BLaER1 (cell line): ENCODE results near the gene NUP188.

Experiments used
- H3K27ac ChIP-seq: shearing (Covaris generic); formaldehyde crosslinking; 2 replicates; pipeline ENCODE4 v1.8.1; 2022
- H3K27me3 ChIP-seq: shearing (Covaris generic); formaldehyde crosslinking; 2 replicates; pipeline ENCODE4 v1.8.1; 2022
- H3K36me3 ChIP-seq: shearing (Covaris generic); formaldehyde crosslinking; 2 replicates; pipeline ENCODE4 v1.8.1; 2022
- H3K4me1 ChIP-seq: shearing (Covaris generic); formaldehyde crosslinking; 2 replicates; pipeline ENCODE4 v1.8.1; 2022
- H3K4me2 ChIP-seq: shearing (Covaris generic); formaldehyde crosslinking; 2 replicates; pipeline ENCODE4 v1.8.1; 2022
- H3K4me3 ChIP-seq: shearing (Covaris generic); formaldehyde crosslinking; 2 replicates; pipeline ENCODE4 v1.8.1; 2022
- H3K9ac ChIP-seq: shearing (Covaris generic); formaldehyde crosslinking; 2 replicates; pipeline ENCODE4 v1.8.1; 2022
- H3K9me3 ChIP-seq: shearing (Covaris generic); formaldehyde crosslinking; 2 replicates; pipeline ENCODE4 v1.8.1; 2022
- H4K20me1 ChIP-seq: shearing (Covaris generic); formaldehyde crosslinking; 2 replicates; pipeline ENCODE4 v1.8.1; 2022
- Cebpa-rat ChIP-seq: shearing (Covaris generic); IDR thresholded peaks from 2 replicates; pipeline ENCODE4 v1.8.1; 2022

The NUP188 gene

GRCh38 chr9:128947527-128948301, at the start of gene NUP188, which contains the start of gene DOLK:
Gene NUP188 (plus strand): TSS chr9:128947699. CDS start chr9:128947720, 21 bp downstream.
Gene DOLK (minus strand): TSS chr9:128947603. CDS start chr9:128947303, 300 bp downstream.
- peaks cover 59% of the 10 kb centered on the region for H3K36me3 ChIP-seq
- TF ChIP-seq Cebpa-rat, result no peak
- peak within 1 kb of the TSS; percentile 90 for H3K4me3 ChIP-seq
- no peaks in the 10 kb centered on the region for H3K9me3 ChIP-seq
- peak within 1 kb of the TSS; percentile 94 for H3K27ac ChIP-seq
- H3K27me3 ChIP-seq, result no peaks in the 10 kb centered on the region
- peak within 1 kb of the TSS; percentile 96 for H3K9ac ChIP-seq
- H3K4me2 ChIP-seq, result peak within 1 kb of the TSS; percentile 92
- no peaks in the 10 kb centered on the region for H4K20me1 ChIP-seq
- H3K4me1 ChIP-seq, result peaks cover 28% of the 10 kb centered on the region

GRCh38 chr9:128898382-128898781, 49.1 kb upstream of the NUP188 start:
- no peaks in the 10 kb centered on the region for H3K27me3 ChIP-seq
- peaks cover 68% of the 10 kb centered on the region for H4K20me1 ChIP-seq
- peak overlapping the region; percentile 65 for H3K4me2 ChIP-seq
- H3K4me1 ChIP-seq, result peaks cover 59% of the 10 kb centered on the region
- TF ChIP-seq Cebpa-rat, result no peak
- H3K9me3 ChIP-seq, result no peaks in the 10 kb centered on the region
- H3K27ac ChIP-seq, result peak overlapping the region; percentile 76
- H3K36me3 ChIP-seq, result peaks cover 76% of the 10 kb centered on the region
- no peak overlapping the region for H3K4me3 ChIP-seq
- peak overlapping the region; percentile 8; the same call in 1 of the 2 replicates for H3K9ac ChIP-seq

GRCh38 chr9:128898845-128899565, 48.5 kb upstream of the NUP188 start:
- TF ChIP-seq Cebpa-rat, result no peak
- Histone ChIP-seq H3K27ac (peak overlapping the region; percentile 76), H3K36me3 (peaks cover 70% of the 10 kb centered on the region), H3K9ac (peak overlapping the region; percentile 8; the same call in 1 of the 2 replicates), H4K20me1 (peaks cover 65% of the 10 kb centered on the region), H3K27me3 (no peaks in the 10 kb centered on the region), H3K4me1 (peaks cover 59% of the 10 kb centered on the region), H3K4me3 (peak overlapping the region; percentile 5; the same call in 1 of the 2 replicates), H3K9me3 (no peaks in the 10 kb centered on the region), H3K4me2 (peak overlapping the region; percentile 65)

- H3K9ac ChIP-seq, result peak overlapping the region; percentile 8; the same call in 1 of the 2 replicates
- H3K4me1 ChIP-seq, result peaks cover 64% of the 10 kb centered on the region
- peak; percentile 30; the same call in 1 of the 2 replicates for TF ChIP-seq Cebpa-rat
- peak overlapping the region; percentile 5; the same call in 1 of the 2 replicates for H3K4me3 ChIP-seq
- no peaks in the 10 kb centered on the region for H3K9me3 ChIP-seq
- H4K20me1 ChIP-seq, result peaks cover 65% of the 10 kb centered on the region
- H3K36me3 ChIP-seq, result peaks cover 68% of the 10 kb centered on the region
- no peaks in the 10 kb centered on the region for H3K27me3 ChIP-seq
- peak overlapping the region; percentile 65 for H3K4me2 ChIP-seq
- H3K27ac ChIP-seq, result peak overlapping the region; percentile 76
Measured at GRCh38 chr9:128899566-128900322, 47.8 kb upstream of the NUP188 start.

- Histone ChIP-seq H3K27ac (peak overlapping the region; percentile 73; the same call in 1 of the 2 replicates), H3K36me3 (peaks cover 53% of the 10 kb centered on the region), H3K4me1 (peaks cover 57% of the 10 kb centered on the region), H3K4me3 (no peak overlapping the region), H3K9me3 (no peaks in the 10 kb centered on the region), H3K4me2 (peak overlapping the region; percentile 76), H4K20me1 (peaks cover 48% of the 10 kb centered on the region), H3K9ac (peak overlapping the region; percentile 56; the same call in 1 of the 2 replicates), H3K27me3 (no peaks in the 10 kb centered on the region)
- TF ChIP-seq Cebpa-rat, result no peak
Measured at GRCh38 chr9:128901379-128901778, 46.1 kb upstream of the NUP188 start.

GRCh38 chr9:128901822-128902221, 45.7 kb upstream of the NUP188 start:
- peaks cover 57% of the 10 kb centered on the region for H3K4me1 ChIP-seq
- peak overlapping the region; percentile 73 for H3K27ac ChIP-seq
- H3K27me3 ChIP-seq, result no peaks in the 10 kb centered on the region
- H3K36me3 ChIP-seq, result peaks cover 53% of the 10 kb centered on the region
- peaks cover 52% of the 10 kb centered on the region for H4K20me1 ChIP-seq
- H3K9ac ChIP-seq, result peak overlapping the region; percentile 56; the same call in 1 of the 2 replicates
- TF ChIP-seq Cebpa-rat, result no peak
- H3K4me3 ChIP-seq, result no peak overlapping the region
- H3K9me3 ChIP-seq, result no peaks in the 10 kb centered on the region
- H3K4me2 ChIP-seq, result peak overlapping the region; percentile 76

GRCh38 chr9:128902351-128903078, 45.0 kb upstream of the NUP188 start:
- H3K9ac ChIP-seq, result peak overlapping the region; percentile 56
- peak overlapping the region; percentile 76 for H3K4me2 ChIP-seq
- H3K4me1 ChIP-seq, result peaks cover 55% of the 10 kb centered on the region

GRCh38 chr9:128903079-128903461, 44.4 kb upstream of the NUP188 start:
- H4K20me1 ChIP-seq, result peaks cover 64% of the 10 kb centered on the region

More at GRCh38 chr9:128902351-128903078, 45.0 kb upstream of the NUP188 start:
- Histone ChIP-seq H3K36me3 (peaks cover 53% of the 10 kb centered on the region), H3K27ac (peak overlapping the region; percentile 73), H3K27me3 (no peaks in the 10 kb centered on the region), H3K9me3 (no peaks in the 10 kb centered on the region), H3K4me3 (no peak overlapping the region), H4K20me1 (peaks cover 59% of the 10 kb centered on the region)
- no peak for TF ChIP-seq Cebpa-rat

More at GRCh38 chr9:128903079-128903461, 44.4 kb upstream of the NUP188 start:
- Histone ChIP-seq H3K36me3 (peaks cover 56% of the 10 kb centered on the region), H3K4me1 (peaks cover 50% of the 10 kb centered on the region), H3K4me2 (peak overlapping the region; percentile 76), H3K27me3 (no peaks in the 10 kb centered on the region), H3K27ac (peak overlapping the region; percentile 73), H3K9ac (peak overlapping the region; percentile 56), H3K4me3 (no peak overlapping the region), H3K9me3 (no peaks in the 10 kb centered on the region)
- no peak for TF ChIP-seq Cebpa-rat
